Stimulated activated CD8-positive, alpha-beta memory T cell treated with anti-CD3 and anti-CD28 coated beads, Interleukin-7, amount 100 ng/mL, for 1 hour (primary cell): ENCODE data around the gene AAR2.

Source experiments
- DNase-seq, 2 donors: peaks; one replicate each; pipeline ENCODE4 v3.0.0-alpha.2; 2020; ENCODE audit warnings: low read depth in 2 of 2

AAR2 gene

DNA sequence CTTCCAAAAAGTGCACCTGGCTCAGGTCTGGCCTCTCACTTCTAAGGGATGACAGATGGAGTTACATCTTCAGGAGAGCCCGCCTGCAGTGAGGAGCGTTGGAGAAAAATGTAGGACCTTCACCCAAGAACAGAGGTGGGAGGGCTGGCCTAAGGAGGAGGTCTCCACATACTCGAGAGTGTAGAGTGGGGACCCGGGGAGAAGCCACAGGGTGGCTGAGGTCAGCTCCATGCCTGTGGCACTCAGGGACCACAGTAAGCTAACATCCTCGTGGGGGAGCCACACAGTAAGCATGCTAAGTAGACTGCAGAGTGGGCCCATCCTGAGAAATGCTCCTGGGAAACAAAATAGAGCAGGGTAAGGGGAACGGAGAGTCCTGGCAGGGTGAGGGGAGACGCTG lies 24.0 kb downstream of the AAR2 start:
- no peak for DNase-seq

DNA sequence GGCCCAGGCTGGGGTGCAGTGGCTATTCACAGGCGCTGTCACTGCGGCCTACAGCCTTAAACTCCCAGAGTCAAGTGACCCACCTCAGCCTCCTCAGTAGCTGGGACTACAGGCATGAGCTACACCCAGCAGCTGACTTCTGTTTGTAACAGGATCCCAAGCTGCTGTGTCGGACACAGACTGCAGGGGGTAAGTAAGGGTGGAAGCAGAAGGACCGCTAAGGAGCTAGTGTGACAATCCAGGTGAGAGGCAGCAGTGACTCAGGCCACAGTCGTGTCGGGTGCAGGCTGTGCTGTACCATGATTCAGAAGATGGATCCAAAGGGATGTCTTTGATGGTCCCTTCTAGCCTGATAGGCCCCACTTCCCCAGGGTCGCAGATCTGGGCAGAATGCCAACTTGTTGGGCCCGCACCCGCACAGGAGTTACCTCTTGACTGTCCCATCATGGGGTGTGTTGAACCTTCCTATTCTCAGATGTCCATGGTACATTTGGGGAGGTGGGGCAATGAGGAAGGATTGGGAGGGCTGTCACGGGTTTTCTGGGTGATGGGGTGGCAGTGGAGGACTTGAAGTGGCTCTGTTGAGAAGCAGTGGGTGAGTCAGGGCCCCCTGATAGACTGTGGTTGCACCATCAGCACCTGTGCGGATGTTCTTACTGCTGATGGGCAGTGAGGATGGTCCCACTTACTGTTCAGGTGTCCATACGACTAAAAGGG lies 25.3 kb downstream of the AAR2 start:
- DNase-seq: no peak

DNA sequence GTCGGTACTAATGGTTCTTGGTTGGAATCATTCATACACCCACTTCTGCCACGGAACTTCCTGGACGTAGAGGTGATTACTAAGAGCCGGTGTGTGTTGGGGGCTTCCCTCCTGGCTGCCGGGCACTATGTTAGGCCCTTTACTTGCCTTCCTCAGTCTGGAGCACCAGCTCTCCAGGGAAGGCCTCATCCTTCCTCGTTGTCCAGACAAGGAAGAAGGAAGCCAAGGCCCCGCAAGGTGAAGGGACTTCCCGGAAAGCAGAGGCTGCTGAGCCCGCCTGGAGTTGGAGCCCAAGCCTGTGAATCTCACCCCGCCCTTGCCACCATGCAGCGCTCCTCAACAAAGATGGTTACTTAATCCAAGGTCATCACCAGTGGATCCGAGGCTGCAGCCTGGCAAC lies 26.2 kb downstream of the AAR2 start:
- no peak for DNase-seq

DNA sequence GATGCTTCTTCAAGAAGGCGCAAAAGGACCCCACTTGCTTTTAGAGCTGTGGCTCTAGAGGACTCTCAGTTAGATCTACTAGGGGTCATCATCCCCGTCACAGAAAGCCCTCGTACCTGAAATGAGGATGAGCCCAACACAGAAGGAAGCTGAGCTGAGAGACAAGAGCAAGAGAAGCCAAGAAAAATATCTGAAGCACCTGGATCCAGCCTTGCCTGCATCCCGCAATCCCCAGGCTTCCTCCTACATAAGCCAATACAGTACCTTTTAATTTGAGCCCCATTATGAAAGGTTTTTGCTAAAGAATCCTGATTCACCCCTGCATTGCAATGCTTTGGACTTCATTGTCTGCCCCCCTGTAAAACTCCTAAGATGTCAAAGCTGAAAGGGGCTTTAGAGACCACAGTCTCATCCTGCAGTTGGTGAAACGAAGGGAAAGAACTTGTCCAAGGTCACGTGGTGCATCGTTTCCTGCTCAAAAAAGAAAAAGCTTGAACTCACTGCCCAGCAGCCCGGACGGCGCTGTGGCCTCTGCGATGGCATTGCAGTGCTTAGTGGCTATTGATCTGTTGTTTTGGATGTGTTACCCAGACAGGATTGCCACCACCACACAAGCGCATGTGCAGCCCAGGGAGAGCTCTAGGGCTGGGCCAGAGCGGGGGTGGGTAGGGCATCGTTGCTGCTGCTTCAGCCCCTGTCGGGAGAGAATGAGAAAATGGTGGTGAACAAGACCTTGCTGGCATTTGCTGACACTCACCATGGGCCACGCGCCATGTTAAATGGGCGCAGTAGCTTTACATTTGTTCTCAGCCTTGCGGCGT lies 28.4 kb downstream of the AAR2 start:
- DNase-seq: no peak

DNA sequence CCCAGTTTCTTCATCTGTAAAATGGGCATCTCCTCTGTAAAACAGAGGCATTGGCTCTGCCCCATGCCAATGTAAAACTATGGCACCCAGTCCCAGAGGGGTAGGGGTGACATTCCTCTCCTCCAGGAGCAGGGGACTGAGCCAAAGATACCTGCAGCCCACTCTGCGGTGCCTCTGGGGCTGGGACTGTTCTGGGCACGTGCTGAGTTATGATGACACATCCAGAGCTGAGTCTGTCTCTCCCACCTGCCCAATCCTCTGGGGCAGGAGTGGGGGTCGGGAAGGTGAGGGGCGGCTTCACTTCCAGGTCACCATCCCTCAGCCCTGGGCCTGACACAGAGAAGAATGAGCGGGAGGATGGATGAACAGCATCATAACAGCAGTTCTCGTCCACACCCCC lies 29.9 kb downstream of the AAR2 start:
- DNase-seq: no peak

DNA sequence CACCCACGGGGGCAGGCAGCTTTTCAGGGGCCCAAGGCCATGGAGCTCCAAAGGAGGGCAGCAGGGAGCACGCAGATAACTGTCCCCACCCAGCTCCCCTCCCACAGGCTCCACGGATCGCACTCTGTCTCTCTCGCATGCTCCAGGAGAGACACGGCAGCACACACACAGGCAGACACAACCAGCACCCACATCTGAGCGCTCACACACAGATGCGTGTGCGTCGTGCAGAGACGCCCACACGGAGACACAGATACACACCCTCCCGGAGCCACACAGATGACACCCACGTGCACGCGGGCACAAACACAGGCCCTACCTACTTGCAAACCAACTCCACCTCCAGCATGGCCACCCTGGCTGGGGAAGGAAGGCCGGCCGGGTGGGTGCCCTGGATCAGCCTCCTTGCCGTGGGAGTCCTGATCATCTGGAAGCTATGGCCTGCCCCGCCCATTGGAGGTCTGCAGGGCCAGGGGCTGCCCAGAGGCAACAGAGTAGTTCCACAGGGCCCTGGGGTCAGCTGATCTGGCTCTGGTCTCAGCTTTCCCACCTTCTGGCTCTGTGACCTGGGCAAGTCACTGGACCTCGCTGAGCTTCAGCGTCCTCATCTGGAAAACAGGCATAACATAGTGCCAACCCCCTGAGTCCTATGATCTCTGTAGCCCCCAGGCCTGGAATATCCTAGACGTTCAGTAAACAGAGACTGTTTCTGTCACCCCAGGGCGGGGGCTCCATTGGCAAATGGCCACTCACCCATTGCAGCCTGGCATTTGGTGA lies 31.5 kb downstream of the AAR2 start:
- DNase-seq: no peak

DNA sequence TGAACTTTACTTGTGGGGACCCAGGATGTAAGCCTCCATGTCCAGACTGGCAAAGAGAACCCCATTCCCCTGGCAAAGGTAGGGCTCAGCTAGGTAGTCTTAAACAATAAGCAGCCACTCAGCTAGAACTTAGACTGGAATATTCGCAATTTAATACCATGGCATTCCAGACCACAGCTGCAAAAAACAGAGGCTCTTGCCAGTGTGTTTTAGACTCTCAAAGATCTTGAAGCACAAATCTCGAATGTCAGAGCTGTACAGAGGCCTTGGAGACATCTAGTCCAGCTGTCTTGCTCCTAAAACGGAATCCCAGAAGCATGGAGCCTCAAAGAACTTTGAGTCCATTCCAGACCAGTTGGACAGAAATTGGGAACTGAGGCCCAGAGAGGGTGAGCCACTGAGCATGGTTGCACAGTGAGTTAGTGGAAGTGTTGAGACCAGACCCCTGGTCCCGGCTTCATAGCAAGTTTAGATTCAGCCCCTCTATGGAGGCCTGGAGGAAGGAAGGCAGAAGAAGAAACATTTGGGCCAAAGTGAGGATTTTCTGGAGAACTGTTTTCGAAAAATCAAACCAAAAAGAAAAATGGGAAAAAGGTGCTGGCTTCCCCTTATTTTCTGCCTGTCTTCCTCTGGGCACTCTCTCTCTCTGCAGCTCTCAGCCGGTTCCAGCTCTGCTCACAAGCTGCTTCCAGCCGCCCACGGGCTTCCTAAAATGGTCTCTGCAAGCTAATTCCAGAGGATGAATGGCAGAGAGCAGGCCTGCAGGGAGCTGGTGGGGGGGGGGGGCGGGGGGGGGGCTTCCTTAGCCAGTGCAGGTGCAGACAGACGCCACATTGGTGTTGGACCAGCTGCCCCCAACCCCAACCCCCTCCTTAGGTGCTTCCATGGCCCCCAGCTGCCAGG lies 32.4 kb downstream of the AAR2 start:
- no peak for DNase-seq

DNA sequence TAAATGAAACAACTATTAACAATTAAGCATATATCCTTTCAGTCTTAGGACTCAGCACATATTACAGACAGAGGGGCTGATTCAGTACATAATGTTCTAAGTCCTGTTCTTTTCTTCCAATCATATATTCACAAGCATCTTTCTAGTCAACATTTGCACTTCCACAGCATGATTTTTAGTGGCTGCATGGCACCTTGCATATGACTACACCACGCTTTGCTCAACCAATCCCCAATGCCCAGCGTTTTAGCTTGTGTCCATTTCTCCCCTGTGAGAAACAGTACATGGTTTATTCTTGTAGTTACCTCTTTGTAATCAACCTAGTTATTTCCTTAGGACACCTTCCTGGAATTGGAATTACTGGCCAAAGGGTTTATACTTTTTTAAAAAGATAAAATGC lies 33.2 kb downstream of the AAR2 start:
- DNase-seq: no peak

DNA sequence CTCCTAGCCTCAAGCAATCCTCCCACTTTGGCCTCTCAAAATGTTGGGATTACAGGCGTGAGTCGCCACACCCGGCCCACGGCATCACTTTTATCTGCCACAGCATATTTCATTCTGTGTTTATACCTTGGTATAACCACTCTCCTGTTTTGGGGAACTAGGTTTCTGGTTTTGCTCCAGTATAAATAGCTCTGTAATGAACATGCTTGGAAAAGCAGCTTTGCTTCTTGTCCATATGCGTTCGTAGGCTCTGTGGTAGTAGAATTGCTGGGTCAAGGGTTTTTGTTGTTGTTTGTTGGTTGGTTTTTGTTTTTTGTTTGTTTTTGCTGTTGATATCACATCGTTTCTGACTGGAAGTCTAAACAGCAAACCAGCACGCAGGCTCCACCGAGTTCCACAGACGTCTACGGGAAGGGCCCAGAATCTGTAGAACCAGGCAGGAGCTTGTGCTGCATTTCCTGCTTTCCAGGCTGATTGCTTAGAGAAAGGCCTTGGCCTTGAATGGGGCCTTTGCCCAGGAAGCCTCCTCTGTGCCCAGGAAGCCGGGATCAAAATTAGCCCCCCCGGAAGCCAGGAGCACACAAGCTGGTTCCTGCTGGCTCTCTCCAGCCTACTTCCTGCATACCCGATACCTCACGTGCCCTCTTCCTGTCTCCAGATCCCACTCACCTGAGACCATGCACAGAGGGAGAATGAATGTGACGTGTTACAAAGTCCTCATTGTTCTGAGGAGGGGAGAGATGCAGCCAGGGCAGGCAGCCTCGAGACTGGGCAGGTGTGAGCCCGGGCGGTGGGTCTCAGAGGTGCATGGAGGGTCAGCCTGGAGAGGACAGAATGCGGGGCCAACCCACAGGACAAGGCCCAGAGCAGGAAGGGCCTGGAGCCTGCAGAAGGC lies 34.7 kb downstream of the AAR2 start:
- no peak for DNase-seq

DNA sequence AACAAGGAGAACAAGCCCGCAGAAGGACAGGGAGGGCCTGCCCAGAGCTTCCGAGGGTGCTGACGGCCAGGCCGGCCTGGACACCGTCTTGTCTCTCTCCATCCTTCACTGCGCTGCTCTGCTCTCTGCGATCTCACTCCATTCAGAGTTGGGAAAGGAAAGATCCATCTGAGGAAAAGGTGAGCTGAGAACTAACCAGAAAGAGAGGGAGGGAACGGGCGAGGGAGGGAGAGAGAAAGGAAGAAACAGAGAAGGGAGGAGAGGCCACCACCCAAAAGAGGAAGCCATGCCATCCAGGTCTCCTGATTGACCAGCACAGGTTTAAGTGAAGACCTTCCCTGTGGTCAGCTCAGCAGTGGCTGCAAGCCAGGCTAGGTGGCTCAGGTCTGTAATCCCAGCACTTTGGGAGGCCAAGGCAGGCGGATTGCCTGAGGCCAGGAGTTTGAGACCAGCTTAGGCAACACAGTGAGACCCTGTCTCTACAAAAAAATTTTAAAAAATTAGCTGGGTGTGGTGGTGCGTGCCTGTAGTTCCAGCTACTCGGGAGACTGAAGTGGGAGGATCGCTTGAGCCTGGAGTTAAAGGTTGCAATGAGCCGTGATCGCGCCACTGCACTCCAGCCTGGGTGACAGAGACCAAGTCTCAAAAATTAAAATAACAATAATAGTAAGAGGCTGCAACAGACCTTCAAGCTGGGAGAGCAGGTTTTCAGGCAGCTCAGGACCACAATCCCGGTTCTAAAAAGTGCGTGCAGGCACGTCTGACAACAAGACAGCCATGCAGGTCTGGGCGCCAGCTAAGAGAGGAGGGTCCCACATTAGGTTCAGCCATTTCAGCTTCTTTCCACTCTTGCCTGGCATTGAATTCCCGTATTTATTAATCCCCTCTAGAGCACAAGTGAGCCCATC lies 35.6 kb downstream of the AAR2 start:
- DNase-seq: no peak

DNA sequence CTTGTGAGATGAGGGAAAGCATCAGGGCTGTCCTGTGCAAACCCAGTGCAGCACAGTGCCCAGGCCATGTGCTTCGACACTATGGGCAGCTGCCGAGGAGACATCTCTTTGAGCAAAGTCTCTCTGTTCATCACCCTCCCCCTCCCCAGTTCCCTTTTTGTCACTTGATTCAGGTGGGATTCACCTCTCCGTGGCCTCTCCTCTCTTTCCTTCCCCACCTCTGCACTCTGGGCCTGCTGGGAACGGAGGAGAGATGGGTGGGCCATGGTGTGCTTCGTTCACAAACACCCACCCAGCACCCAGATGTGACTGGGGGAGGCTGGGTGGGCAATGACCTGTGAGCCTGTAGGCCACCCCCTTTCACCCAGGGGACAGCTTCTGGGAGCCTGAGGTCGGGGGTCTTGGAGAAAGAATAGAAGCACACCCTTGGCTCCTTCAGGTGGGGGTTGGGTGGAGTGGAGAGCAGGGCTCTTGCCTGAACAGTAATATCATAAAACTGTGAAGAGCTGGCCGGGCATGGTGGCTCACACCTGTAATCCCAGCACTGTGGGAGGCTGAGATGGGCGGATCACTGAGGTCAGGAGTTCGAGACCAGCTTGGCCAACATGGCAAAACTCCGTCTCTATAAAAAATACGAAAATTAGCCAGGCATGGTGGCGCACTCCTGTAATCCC lies 36.4 kb downstream of the AAR2 start:
- DNase-seq: no peak

DNA sequence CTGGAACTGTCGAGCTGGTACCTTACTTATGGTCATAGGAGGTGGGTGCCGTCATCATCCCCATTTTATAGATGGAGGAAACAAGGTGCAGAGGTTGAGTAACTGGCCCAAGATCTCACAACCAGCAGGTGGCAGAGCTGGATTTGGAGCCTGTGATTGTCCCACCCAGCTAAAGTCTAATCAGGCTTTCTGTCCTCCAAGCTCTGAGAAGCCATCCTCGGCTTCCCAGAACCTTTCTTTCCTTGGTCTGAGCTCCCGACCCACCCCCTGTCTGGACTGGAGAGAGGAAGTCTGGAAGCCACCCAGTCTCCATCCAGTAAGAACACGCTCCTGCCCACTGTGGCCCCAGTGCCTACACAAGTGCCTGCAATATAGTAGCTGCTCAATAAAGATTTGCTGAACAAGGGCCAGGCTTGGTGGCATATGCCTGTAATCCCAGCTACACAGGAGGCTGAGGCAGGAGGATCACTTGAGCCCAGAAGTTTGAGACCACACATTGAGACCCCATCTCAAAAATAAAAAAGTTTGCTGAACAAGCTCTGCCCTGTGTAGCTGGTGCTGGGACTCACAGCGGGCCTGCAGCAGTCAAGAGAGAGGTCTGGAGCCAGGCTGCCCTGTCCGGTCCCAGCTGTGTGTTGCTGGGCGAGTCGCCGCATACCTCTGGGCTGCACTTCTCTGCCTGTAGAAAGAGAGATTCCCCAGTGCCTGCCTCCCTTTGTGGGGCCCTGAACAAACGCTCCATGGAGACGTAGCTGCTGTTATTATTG lies 37.3 kb downstream of the AAR2 start:
- DNase-seq: no peak

DNA sequence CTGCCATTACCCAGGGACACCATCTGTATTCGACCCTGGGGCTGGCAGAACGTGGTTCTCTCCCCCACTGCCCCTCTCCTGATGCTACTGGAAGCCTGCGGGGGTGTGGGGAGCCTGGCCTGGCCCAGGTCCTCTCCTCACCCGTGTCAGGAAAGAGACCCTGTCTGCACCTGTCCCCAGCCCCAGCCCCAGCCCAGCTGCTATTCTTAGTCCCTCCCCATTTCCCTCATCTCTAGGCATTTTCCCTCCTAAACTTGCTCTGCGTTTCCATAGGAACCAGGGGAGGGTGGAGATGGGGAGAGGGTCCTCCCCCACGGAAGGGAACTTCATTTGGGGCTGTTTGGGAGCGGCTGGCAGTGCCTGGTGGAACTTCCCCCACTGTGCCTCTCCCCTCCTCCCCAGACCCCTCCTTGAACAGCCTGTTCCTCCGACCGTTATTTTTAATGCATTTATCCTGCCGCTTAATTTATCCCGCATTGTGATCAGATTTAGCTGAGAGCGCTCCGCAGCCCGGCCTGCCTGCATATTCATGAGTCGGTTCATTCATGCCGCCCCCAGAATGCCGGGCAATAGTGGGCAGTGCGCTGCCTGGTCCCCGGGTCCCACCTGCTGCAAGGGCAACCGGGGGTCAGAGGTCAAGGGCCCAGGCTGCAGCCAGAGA lies 38.0 kb downstream of the AAR2 start:
- no peak for DNase-seq

DNA sequence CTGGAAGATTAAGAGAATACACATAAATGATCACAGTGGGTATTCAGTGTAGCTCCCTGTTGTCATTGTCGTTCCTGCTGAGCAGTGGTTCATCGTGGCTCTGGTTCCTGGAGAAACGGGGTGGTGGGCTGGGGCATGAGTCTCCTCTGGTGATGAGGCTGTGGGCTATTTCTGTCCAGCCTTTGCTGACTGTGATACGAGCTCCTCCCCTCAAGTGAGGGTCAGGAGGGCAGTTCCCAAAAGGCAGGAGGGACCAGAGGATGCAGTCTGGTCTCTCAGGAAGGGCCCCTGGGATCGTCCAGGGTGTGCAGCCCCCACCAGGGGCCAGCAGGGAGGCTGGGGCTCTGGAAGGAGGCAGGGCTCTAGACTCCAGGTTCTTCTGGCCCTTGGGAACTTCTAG lies 38.7 kb downstream of the AAR2 start:
- no peak for DNase-seq

DNA sequence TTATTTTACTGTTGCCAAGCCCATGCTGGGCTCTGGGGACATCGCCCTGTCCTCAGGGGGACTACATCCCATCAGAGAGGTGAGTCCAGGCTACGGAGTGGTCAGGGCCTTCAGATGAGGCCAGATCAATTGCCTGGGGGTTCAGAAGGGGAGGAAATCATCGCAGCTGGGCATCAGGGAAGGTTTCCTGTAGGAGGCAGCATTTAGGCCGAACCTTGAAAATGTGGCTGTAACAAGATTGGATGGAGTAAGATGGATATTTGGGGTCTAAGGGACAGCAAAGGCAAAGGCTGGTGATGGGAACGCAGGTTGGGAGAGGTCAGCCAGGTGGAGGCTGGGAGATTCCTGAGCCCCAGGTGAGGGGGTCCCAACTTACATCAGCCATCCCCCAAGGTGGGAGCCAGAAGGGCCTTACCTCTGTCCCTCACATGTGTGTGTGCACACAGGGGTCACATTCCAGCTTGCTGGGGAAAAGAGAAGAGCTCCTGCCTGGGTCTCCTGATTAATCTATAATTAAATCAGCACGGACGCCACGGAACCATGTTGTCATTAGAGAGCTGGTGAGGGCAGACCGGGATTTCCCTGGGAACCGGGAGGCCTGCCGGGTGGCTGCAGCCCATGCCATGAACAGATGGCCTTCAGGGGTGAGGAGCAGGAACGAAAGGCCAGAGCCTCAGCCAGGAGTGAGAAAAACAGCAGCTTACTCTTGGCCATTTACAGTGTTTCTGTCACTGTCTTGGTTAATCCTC lies 39.3 kb downstream of the AAR2 start:
- DNase-seq: no peak

DNA sequence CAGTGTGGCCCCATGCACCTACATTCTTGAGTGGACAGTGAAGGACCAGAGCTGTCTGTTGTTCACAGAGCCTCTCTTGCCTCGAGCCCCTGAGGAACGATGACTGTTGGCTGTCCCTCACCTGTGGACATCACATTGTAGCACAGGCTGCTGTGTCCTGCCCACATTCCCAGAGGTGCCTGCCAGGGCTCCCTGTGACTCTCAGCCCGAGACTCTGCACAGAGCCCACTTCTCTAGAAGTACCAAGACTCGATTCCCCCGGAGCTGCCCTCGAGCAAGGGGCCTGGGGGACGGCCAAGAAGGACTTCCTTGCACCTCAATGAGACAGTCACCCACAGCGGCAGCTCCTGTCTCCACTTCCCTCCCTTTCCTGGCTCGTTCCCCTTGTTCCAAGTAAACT lies 41.3 kb downstream of the AAR2 start:
- DNase-seq: no peak

DNA sequence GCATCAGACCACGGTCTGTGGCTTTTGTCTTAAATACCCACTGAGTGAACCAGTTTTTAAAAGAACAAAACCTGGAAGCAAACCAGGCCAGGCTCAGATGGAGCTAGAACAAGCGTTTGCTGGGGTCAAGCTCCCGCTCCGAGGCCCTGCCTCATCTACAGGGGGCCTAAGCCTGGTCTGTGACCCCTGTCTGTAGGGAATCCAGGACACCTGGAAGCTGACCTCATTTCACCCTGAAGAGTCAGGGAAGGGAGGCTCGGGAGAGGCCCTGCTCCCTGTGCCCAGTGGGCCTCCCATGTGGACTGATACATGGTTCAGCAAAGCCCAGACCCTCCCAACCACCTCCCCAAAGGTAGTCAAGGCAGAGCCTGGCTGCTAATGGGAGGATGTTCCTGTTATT lies 43.1 kb downstream of the AAR2 start:
- no peak for DNase-seq
